Upper lobe of left lung (tissue), 6 donors: ENCODE measurements around the gene TMEM165. TPM values are rescaled to one million over a fixed set of nuclear protein-coding genes. Genes with fewer than 3 reads are reported as not detected.

ENCODE experiments used
- ATAC-seq, 2 donors: fragments of 200-7000 bp; cut with Tn5 transposase; one replicate each; pipeline ENCODE4 v1.9.1; 2022; ENCODE audit warnings: mild to moderate bottlenecking in 2 of 2, moderate library complexity in 2 of 2; ENCODE audit not compliant: low FRiP score in 2 of 2
- DNase-seq, 2 donors: peaks; one replicate each; pipeline ENCODE4 v3.0.0-alpha.2; 2019 to 2020
- H3K27ac ChIP-seq, 4 donors: fragments of 200-600 bp; sonication (generic); one replicate each; pipeline ENCODE4 v1.5.1; 2016 to 2019
- H3K27me3 ChIP-seq, 4 donors: fragments of 200-600 bp; sonication (generic); one replicate each; pipeline ENCODE4 v1.5.1; 2017 to 2019
- H3K36me3 ChIP-seq, 4 donors: fragments of 200-600 bp; sonication (generic); one replicate each; pipeline ENCODE4 v1.5.1; 2016 to 2019
- H3K4me1 ChIP-seq, 4 donors: fragments of 200-600 bp; sonication (generic); one replicate each; pipeline ENCODE4 v1.5.1; 2018 to 2019
- H3K4me3 ChIP-seq, 4 donors: fragments of 200-600 bp; sonication (generic); one replicate each; pipeline ENCODE4 v1.5.1; 2017 to 2019; ENCODE audit warnings: mild to moderate bottlenecking in 2 of 4, moderate library complexity in 1 of 4
- H3K9me3 ChIP-seq, 4 donors: fragments of 200-600 bp; sonication (generic); one replicate each; pipeline ENCODE4 v1.5.1; 2018 to 2019
- EP300 ChIP-seq, 4 donors: sonication (generic); formaldehyde crosslinking; IDR thresholded peaks; one replicate each; pipeline ENCODE4 v1.5.1; 2017; ENCODE audit warnings: antibody characterized with exemption in 4 of 4, control low read depth in 2 of 4
- POLR2A ChIP-seq, 4 donors: fragments of 450-650 bp; IDR thresholded peaks; one replicate each; pipeline ENCODE4 v1.5.1; 2016 to 2017; ENCODE audit warnings: antibody characterized with exemption in 4 of 4, mild to moderate bottlenecking in 2 of 4
- POLR2AphosphoS5 ChIP-seq, 2 donors: sonication (generic); formaldehyde crosslinking; IDR thresholded peaks; one replicate each; pipeline ENCODE4 v1.5.1; 2017; ENCODE audit warnings: antibody characterized with exemption in 2 of 2
- WGBS, 2 donors: methylation state at CpG; one replicate each; pipeline ENCODE4 v1.1.5; 2017 to 2018; 5-methylcytosine and 5-hydroxymethylcytosine counted together
- total RNA-seq, 6 donors: library from RNA; depleted of rRNA in 4 of 6; stranded (reverse); fragments of >200 nt in 4 of 6; gene quantifications; one replicate each; pipeline versions ENCODE4 v1.1.0 to v1.2.1, GENCODE V29; 2016 to 2021
- TF ChIP-seq, protein P1 (sequence below), 6 experiments: fragments of 450-650 bp in 4 of 6; fragments of 200-600 bp in 2 of 6; sonication (generic) in 2 of 6; IDR thresholded peaks; one replicate each; pipeline ENCODE4 v1.5.1; 2016 to 2019; ENCODE audit warnings: antibody characterized with exemption in 6 of 6
- donor health status: DM: no; HTN: no; CAD: no; lungs with moderate emphysema.
- donor health status: DM: no; HTN: yes; CAD: no; lungs with severe emphysema.

The TMEM165 gene
- total RNA-seq, 6 donors from 2014 or later = 118 to 312 (median 231) TPM

- ATAC-seq = no peak
- 81 to 88% methylated on average over 9 of the region's 9 CpGs for WGBS, 2 donors
- DNase-seq = no peak
- no peaks in the 10 kb centered on the region for H3K9me3 ChIP-seq
- H3K4me1 ChIP-seq = peaks cover 0 to 4% (median 1%) of the 10 kb centered on the region in 4 donors
- H3K27me3 ChIP-seq = no peaks in the 10 kb centered on the region
- no peak overlapping the region for H3K27ac ChIP-seq
- no peak for TF ChIP-seq POLR2A (IDR thresholded peaks at IDR 0.05)
- TF ChIP-seq POLR2AphosphoS5 (IDR thresholded peaks at IDR 0.05) = no peak
- TF ChIP-seq, protein P1, sequence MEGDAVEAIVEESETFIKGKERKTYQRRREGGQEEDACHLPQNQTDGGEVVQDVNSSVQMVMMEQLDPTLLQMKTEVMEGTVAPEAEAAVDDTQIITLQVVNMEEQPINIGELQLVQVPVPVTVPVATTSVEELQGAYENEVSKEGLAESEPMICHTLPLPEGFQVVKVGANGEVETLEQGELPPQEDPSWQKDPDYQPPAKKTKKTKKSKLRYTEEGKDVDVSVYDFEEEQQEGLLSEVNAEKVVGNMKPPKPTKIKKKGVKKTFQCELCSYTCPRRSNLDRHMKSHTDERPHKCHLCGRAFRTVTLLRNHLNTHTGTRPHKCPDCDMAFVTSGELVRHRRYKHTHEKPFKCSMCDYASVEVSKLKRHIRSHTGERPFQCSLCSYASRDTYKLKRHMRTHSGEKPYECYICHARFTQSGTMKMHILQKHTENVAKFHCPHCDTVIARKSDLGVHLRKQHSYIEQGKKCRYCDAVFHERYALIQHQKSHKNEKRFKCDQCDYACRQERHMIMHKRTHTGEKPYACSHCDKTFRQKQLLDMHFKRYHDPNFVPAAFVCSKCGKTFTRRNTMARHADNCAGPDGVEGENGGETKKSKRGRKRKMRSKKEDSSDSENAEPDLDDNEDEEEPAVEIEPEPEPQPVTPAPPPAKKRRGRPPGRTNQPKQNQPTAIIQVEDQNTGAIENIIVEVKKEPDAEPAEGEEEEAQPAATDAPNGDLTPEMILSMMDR (IDR thresholded peaks at IDR 0.05) = no peak
- no peak for TF ChIP-seq EP300 (IDR thresholded peaks at IDR 0.05)
- no peak overlapping the region for H3K4me3 ChIP-seq
- peaks cover 8 to 72% (median 24%) of the 10 kb centered on the region in 4 donors for H3K36me3 ChIP-seq
These were observed 51.5 kb downstream of the TMEM165 start for GRCh38 chr4:55447108-55447708.

- no peak for DNase-seq
- TF ChIP-seq EP300 (IDR thresholded peaks at IDR 0.05) (no peak), POLR2AphosphoS5 (IDR thresholded peaks at IDR 0.05) (no peak), POLR2A (IDR thresholded peaks at IDR 0.05) (no peak)
- TF ChIP-seq, protein P1 (IDR thresholded peaks at IDR 0.05) = no peak
These were observed 52.1 kb downstream of the TMEM165 start for GRCh38 chr4:55447831-55448230.

GRCh38 chr4:55450566-55450965 lies 54.8 kb downstream of the TMEM165 start:
- Histone ChIP-seq H3K4me1 (peaks cover 0 to 4% (median 1%) of the 10 kb centered on the region in 4 donors), H3K9me3 (no peaks in the 10 kb centered on the region), H3K27me3 (no peaks in the 10 kb centered on the region), H3K36me3 (peaks cover 12 to 60% (median 16%) of the 10 kb centered on the region in 4 donors), H3K27ac (no peak overlapping the region), H3K4me3 (no peak overlapping the region)
- ATAC-seq = no peak
- 87 to 91% methylated on average over 8 of the region's 8 CpGs for WGBS, 2 donors
- TF ChIP-seq, protein P1 (IDR thresholded peaks at IDR 0.05) = no peak
- TF ChIP-seq POLR2A (IDR thresholded peaks at IDR 0.05) (no peak), EP300 (IDR thresholded peaks at IDR 0.05) (no peak), POLR2AphosphoS5 (IDR thresholded peaks at IDR 0.05) (no peak)
- no peak for DNase-seq

More at GRCh38 chr4:55447831-55448230, 52.1 kb downstream of the TMEM165 start:
- 85 to 86% methylated on average over 1 of the region's 1 CpG for WGBS, 2 donors
- Histone ChIP-seq H3K4me1 (peaks cover 0 to 4% (median 1%) of the 10 kb centered on the region in 4 donors), H3K36me3 (peaks cover 8 to 71% (median 21%) of the 10 kb centered on the region in 4 donors), H3K4me3 (no peak overlapping the region), H3K27me3 (no peaks in the 10 kb centered on the region), H3K27ac (no peak overlapping the region), H3K9me3 (no peaks in the 10 kb centered on the region)
- no peak for ATAC-seq

DNA sequence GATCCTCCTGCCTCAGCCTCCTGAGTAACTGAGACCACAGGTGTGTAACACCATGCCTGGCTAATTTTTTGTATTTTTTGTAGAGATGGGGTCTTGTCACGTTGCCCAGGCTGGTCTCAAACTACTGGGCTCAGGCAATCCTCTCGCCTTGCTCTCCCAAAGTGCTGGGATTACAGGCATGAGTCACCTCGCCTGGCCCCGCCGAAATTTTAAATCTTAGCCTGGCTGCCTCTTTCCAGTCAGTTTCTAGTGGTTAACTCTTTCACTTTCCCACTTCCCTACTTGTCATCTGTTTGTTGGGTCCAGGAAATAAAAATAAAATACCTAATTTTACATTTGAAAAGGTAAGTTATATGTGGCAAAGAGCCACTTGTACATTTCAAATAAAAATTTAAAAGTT lies 62.4 kb downstream of the TMEM165 start:
- H3K36me3 ChIP-seq = peaks cover 0 to 25% (median 5%) of the 10 kb centered on the region in 4 donors
- H3K27ac ChIP-seq = no peak overlapping the region
- TF ChIP-seq POLR2AphosphoS5 (IDR thresholded peaks at IDR 0.05) (no peak), EP300 (IDR thresholded peaks at IDR 0.05) (no peak), POLR2A (IDR thresholded peaks at IDR 0.05) (no peak)
- TF ChIP-seq, protein P1 (IDR thresholded peaks at IDR 0.05) = no peak
- H3K27me3 ChIP-seq = no peaks in the 10 kb centered on the region
- H3K9me3 ChIP-seq = no peaks in the 10 kb centered on the region
- H3K4me1 ChIP-seq = no peaks in the 10 kb centered on the region
- WGBS, 2 donors = 92 to 95% methylated on average over 5 of the region's 5 CpGs
- H3K4me3 ChIP-seq = no peak overlapping the region
- DNase-seq = no peak
- ATAC-seq = peak in 1 of 2 donors; percentile 41

DNA sequence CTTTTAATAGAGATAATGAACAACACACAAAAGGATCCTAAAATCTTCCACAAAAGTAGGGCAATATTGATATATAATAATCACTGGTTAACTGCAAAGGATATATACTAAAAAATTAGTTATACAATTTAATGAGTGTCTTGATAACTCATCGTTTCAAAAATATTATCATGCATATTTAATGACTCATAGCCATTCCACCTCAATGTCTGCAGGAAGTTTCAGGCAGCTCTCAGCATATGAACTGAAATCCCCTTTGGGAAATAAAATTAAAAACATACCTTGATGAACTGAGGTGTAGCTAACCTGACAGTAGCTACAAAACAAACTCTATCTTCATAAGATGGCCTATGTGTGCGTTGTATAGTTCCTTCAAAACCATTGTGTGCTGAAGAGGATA lies 62.9 kb downstream of the TMEM165 start:
- TF ChIP-seq POLR2A (IDR thresholded peaks at IDR 0.05) (no peak), EP300 (IDR thresholded peaks at IDR 0.05) (no peak), POLR2AphosphoS5 (IDR thresholded peaks at IDR 0.05) (no peak)
- TF ChIP-seq, protein P1 (IDR thresholded peaks at IDR 0.05) = no peak
- Histone ChIP-seq H3K4me3 (no peak overlapping the region), H3K27ac (no peak overlapping the region), H3K36me3 (peaks cover 0 to 23% (median 5%) of the 10 kb centered on the region in 4 donors), H3K4me1 (no peaks in the 10 kb centered on the region), H3K9me3 (no peaks in the 10 kb centered on the region), H3K27me3 (no peaks in the 10 kb centered on the region)
- ATAC-seq (no peak), DNase-seq (no peak)
- 83 to 88% methylated on average over 2 of the region's 2 CpGs for WGBS, 2 donors
